Muscle layer of duodenum (tissue), 2 donors: ENCODE results near the gene FGF21.
"Not testable (repeated sequence)": the region's sequence is repeated elsewhere in the genome, so short reads cannot be mapped to it uniquely, and the experiment has no call there.

Experiments
- H3K27ac ChIP-seq: one replicate; pipeline ENCODE4 v1.7.0; 2013; ENCODE audit warnings: mild to moderate bottlenecking, low read length
- H3K27me3 ChIP-seq: one replicate; pipeline ENCODE4 v1.7.0; 2013; ENCODE audit warnings: low read depth, mild to moderate bottlenecking, control low read depth, low read length
- H3K36me3 ChIP-seq, 2 donors: one replicate each; pipeline ENCODE4 v1.7.0; 2013; ENCODE audit warnings: low read length in 2 of 2, control low read depth in 1 of 2, mild to moderate bottlenecking in 1 of 2; ENCODE audit not compliant: insufficient read depth in 2 of 2, control insufficient read depth in 1 of 2
- H3K4me1 ChIP-seq, 2 donors: one replicate each; pipeline ENCODE4 v1.7.0; 2013; ENCODE audit warnings: low read length in 2 of 2, mild to moderate bottlenecking in 2 of 2, control low read depth in 1 of 2, moderate library complexity in 1 of 2; ENCODE audit not compliant: insufficient read depth in 2 of 2, control insufficient read depth in 1 of 2
- H3K4me3 ChIP-seq, 2 donors: one replicate each; pipeline ENCODE4 v1.7.0; 2013; ENCODE audit warnings: low read length in 2 of 2, low read depth in 1 of 2, mild to moderate bottlenecking in 1 of 2
- H3K9me3 ChIP-seq, 2 donors: one replicate each; pipeline ENCODE4 v1.7.0; 2013; ENCODE audit warnings: low read length in 2 of 2, control low read depth in 1 of 2, mild to moderate bottlenecking in 1 of 2; ENCODE audit not compliant: control insufficient read depth in 1 of 2
- donor health status: healthy.

Gene FGF21

GRCh38 chr19:48780631-48781391, 25.5 kb downstream of the FGF21 start:
- Histone ChIP-seq H3K4me1 (peaks cover 0 to 10% of the 10 kb centered on the region in 2 donors), H3K27me3 (no peaks in the 10 kb centered on the region), H3K4me3 (no peak overlapping the region), H3K9me3 (no peaks in the 10 kb centered on the region), H3K36me3 (no peaks in the 10 kb centered on the region), H3K27ac (peak overlapping the region; percentile 56)

GRCh38 chr19:48784527-48784926, 29.2 kb downstream of the FGF21 start:
- no peaks in the 10 kb centered on the region for H3K9me3 ChIP-seq
- H3K36me3 ChIP-seq: no peaks in the 10 kb centered on the region
- no peaks in the 10 kb centered on the region for H3K27me3 ChIP-seq
- H3K4me1 ChIP-seq: peaks cover 0 to 10% of the 10 kb centered on the region in 2 donors
- no peak overlapping the region for H3K27ac ChIP-seq
- H3K4me3 ChIP-seq: no peak overlapping the region

- not testable (repeated sequence) for H3K36me3 ChIP-seq, H3K4me1 ChIP-seq, H3K27me3 ChIP-seq, H3K9me3 ChIP-seq, H3K4me3 ChIP-seq, H3K27ac ChIP-seq
Measured at GRCh38 chr19:48786422-48786821, 31.1 kb downstream of the FGF21 start.

GRCh38 chr19:48787331-48787730, 32.0 kb downstream of the FGF21 start:
- H3K4me1 ChIP-seq, H3K27me3 ChIP-seq, H3K9me3 ChIP-seq, H3K36me3 ChIP-seq, H3K4me3 ChIP-seq, H3K27ac ChIP-seq: not testable (repeated sequence)

GRCh38 chr19:48793271-48793670, 37.9 kb downstream of the FGF21 start:
- Histone ChIP-seq H3K4me1 (peaks cover 0 to 6% of the 10 kb centered on the region in 2 donors), H3K9me3 (no peaks in the 10 kb centered on the region), H3K27me3 (no peaks in the 10 kb centered on the region), H3K4me3 (no peak overlapping the region), H3K36me3 (no peaks in the 10 kb centered on the region), H3K27ac (no peak overlapping the region)

- Histone ChIP-seq H3K36me3 (no peaks in the 10 kb centered on the region), H3K9me3 (no peaks in the 10 kb centered on the region), H3K27me3 (no peaks in the 10 kb centered on the region), H3K27ac (peak overlapping the region; percentile 89), H3K4me3 (no peak overlapping the region), H3K4me1 (peaks cover 0 to 6% of the 10 kb centered on the region in 2 donors)
Measured at GRCh38 chr19:48794291-48794690, 39.0 kb downstream of the FGF21 start.

GRCh38 chr19:48795055-48795684, 39.8 kb downstream of the FGF21 start:
- no peaks in the 10 kb centered on the region for H3K27me3 ChIP-seq
- no peaks in the 10 kb centered on the region for H3K36me3 ChIP-seq
- H3K27ac ChIP-seq: peak overlapping the region; percentile 89
- H3K9me3 ChIP-seq: no peaks in the 10 kb centered on the region
- H3K4me3 ChIP-seq: peak overlapping the region; percentile 59 to 74
- peaks cover 0 to 6% of the 10 kb centered on the region in 2 donors for H3K4me1 ChIP-seq

GRCh38 chr19:48795685-48796070, 40.4 kb downstream of the FGF21 start:
- Histone ChIP-seq H3K36me3 (no peaks in the 10 kb centered on the region), H3K27ac (peak overlapping the region; percentile 89), H3K4me1 (peaks cover 0 to 6% of the 10 kb centered on the region in 2 donors), H3K9me3 (no peaks in the 10 kb centered on the region), H3K4me3 (peak overlapping the region; percentile 59 to 74), H3K27me3 (no peaks in the 10 kb centered on the region)

GRCh38 chr19:48796298-48797083, 41.2 kb downstream of the FGF21 start:
- Histone ChIP-seq H3K36me3 (no peaks in the 10 kb centered on the region), H3K27ac (peak overlapping the region; percentile 89), H3K9me3 (no peaks in the 10 kb centered on the region), H3K4me3 (no peak overlapping the region), H3K27me3 (no peaks in the 10 kb centered on the region), H3K4me1 (peaks cover 0 to 6% of the 10 kb centered on the region in 2 donors)

- H3K36me3 ChIP-seq: no peaks in the 10 kb centered on the region
- H3K4me1 ChIP-seq: peaks cover 0 to 6% of the 10 kb centered on the region in 2 donors
- H3K27ac ChIP-seq: no peak overlapping the region
- H3K4me3 ChIP-seq: no peak overlapping the region
- no peaks in the 10 kb centered on the region for H3K9me3 ChIP-seq
- no peaks in the 10 kb centered on the region for H3K27me3 ChIP-seq
Measured at GRCh38 chr19:48797103-48797502, 41.8 kb downstream of the FGF21 start.

- Histone ChIP-seq H3K27ac (no peak overlapping the region), H3K9me3 (no peaks in the 10 kb centered on the region), H3K27me3 (no peaks in the 10 kb centered on the region), H3K4me1 (peaks cover 0 to 6% of the 10 kb centered on the region in 2 donors), H3K4me3 (no peak overlapping the region), H3K36me3 (no peaks in the 10 kb centered on the region)
Measured at GRCh38 chr19:48798937-48799336, 43.6 kb downstream of the FGF21 start.
